Heart left ventricle (tissue), 16 donors: ENCODE measurements around the gene PLA2G4D. TPM values are rescaled to one million over a fixed set of nuclear protein-coding genes. Genes with fewer than 3 reads are reported as not detected.

Experiments
- ATAC-seq, 4 donors: fragments of 200-7000 bp; cut with Tn5 transposase; one replicate each; pipeline ENCODE4 v1.9.1; 2020 to 2022; ENCODE audit warnings: moderate library complexity in 4 of 4, mild to moderate bottlenecking in 3 of 4, moderate number of reproducible peaks in 1 of 4
- DNase-seq, 5 donors: peaks; one replicate each; pipeline ENCODE4 v3.0.0-alpha.2; 2020
- H3K27ac ChIP-seq, 12 donors: fragments of 200-600 bp; sonication (generic) in 4 of 12; one replicate each; pipeline versions ENCODE4 v1.5.0 to v1.8.0; 2016 to 2022; ENCODE audit warnings: mild to moderate bottlenecking in 2 of 12
- H3K27me3 ChIP-seq, 9 donors: fragments of 200-600 bp; sonication (generic) in 2 of 9; one replicate each; pipeline versions ENCODE4 v1.5.1 to v1.8.0; 2016 to 2022; ENCODE audit warnings: mild to moderate bottlenecking in 3 of 9
- H3K36me3 ChIP-seq, 9 donors: fragments of 200-600 bp; sonication (generic) in 2 of 9; one replicate each; pipeline versions ENCODE4 v1.5.0 to v1.8.0; 2018 to 2022; ENCODE audit warnings: mild to moderate bottlenecking in 2 of 9
- H3K4me1 ChIP-seq, 12 donors: fragments of 200-600 bp; sonication (generic) in 4 of 12; one replicate each; pipeline versions ENCODE4 v1.5.0 to v1.8.0; 2016 to 2022; ENCODE audit warnings: mild to moderate bottlenecking in 3 of 12
- H3K4me3 ChIP-seq, 12 donors: fragments of 200-600 bp; sonication (generic) in 4 of 12; one replicate each; pipeline versions ENCODE4 v1.5.0 to v1.8.0; 2017 to 2022; ENCODE audit warnings: mild to moderate bottlenecking in 9 of 12, moderate library complexity in 4 of 12
- H3K9me3 ChIP-seq, 12 donors: fragments of 200-600 bp; sonication (generic) in 4 of 12; one replicate each; pipeline versions ENCODE4 v1.5.0 to v1.8.0; 2016 to 2022; ENCODE audit warnings: mild to moderate bottlenecking in 1 of 12
- POLR2A ChIP-seq, 2 donors: fragments of 450-650 bp; IDR thresholded peaks; one replicate each; pipeline ENCODE4 v1.6.1; 2017; ENCODE audit warnings: antibody characterized with exemption in 2 of 2, mild to moderate bottlenecking in 2 of 2, moderate library complexity in 2 of 2
- WGBS, 4 donors: extraction: QIAGEN DNeasy Blood & Tissue Kit in 2 of 4; methylation state at CpG; one replicate each; pipeline versions ENCODE4 v1.1.5 to v1.1.7; 2013 to 2018; 5-methylcytosine and 5-hydroxymethylcytosine counted together
- intact Hi-C, 10 donors: fragments of 100-400 bp; cut with DNase I; formaldehyde crosslinking; loops; one replicate each; pipeline versions ENCODE4 v1.11.1 to v1.14.2; 2022
- polyA plus RNA-seq, 2 donors: library from polyadenylated mRNA; stranded (reverse); fragments of 200-250 nt; gene quantifications; one replicate each; pipeline ENCODE4 v1.2.3, GENCODE V29; 2013
- total RNA-seq, 9 donors: library from RNA; depleted of rRNA in 2 of 9; stranded (reverse); fragments of >200 nt in 2 of 9; fragmentation: NEBNext Ultra II Directional in 3 of 9; extraction: Animal tissue kit (Norgen Biotek cat#: 25700) in 3 of 9; gene quantifications; one replicate each; pipeline versions ENCODE4 v1.1.0 to v1.2.4, GENCODE V29; 2016 to 2023
- TF ChIP-seq, protein P1 (sequence below), 12 donors: fragments of 200-600 bp; sonication (generic) in 4 of 12; IDR thresholded peaks; one replicate each; pipeline versions ENCODE4 v1.5.0 to v1.8.0; 2018 to 2022; ENCODE audit warnings: antibody characterized with exemption in 12 of 12, mild to moderate bottlenecking in 5 of 12
- donor health status: ischemic (EF 13 %, LVEDD 7.1; RV severe dilation, severe dysfunction).
- donor health status: healthy with polysubstance abuse.
- donor health status: DM: no; HTN: yes; CAD: no.
- donor health status: DM: no; HTN: no; CAD: no.
- donor health status: ischemic (EF 25% LVEDD 6.9; RV normal size, moderate dysfunction).
- donor health status: ischemic (EF 25% LVEDD 5.7; RV mildly dilated, moderate dysfunction).
- donor health status: healthy.
- donor health status: DM: yes; HTN: yes; CAD: no.
- donor health status: ischemic (EF 35%, LVEDD 5.7; RV mildly dilated, moderate dysfunction).
- donor health status: nonischemic (EF 11% LVEDD 7.7; RV severe dilation, severe dysfunction).
- donor health status: DM: yes; HTN: yes; CAD: no.
- donor health status: PGD.
- donor health status: ischemic (EF 29% LVEDD 5.4; RV normal size, mild dysfunction).
- donor health status: nonischemic (EF 23%, LVEDD 6.1; RV moderate dilation, normal function).

The PLA2G4D gene
- total and polyA plus RNA-seq, 11 donors = not detected

DNA sequence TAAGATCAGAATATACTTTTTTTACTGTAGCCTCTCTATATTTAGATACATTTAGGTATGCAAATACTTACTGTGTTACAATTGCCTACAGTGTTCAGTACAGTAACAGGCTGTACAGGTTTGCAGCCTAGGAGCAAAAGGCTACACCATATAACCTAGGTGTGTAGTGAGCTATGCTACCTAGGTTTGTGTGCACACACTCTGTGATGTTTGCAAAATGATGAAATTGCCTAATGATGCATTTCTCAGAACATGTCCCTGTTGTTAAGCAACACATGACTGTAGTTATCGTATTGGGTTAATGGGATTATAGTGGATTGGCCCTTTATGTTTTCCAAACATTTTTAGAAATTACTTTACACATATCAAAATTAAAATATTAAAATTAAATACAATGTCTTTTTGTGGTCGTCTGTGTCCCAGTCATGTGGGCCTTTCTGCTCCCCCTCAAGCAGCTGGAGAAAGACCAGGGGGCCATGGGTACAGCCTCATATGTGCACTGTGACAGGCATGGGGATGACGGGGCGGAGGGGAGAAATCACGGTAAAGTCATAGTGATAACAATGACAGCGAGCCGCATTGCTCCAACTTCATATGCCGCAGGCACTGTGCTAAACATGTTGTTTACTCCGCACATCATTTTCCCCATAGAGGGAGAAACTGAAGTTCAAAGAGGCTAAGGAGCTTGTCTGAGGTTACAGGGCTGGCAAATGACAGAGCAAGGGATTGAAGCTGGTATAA lies 46.1 kb downstream of the PLA2G4D start:
- Histone ChIP-seq H3K27me3 (no peaks in the 10 kb centered on the region), H3K36me3 (no peaks in the 10 kb centered on the region), H3K4me3 (no peak overlapping the region), H3K9me3 (no peaks in the 10 kb centered on the region), H3K27ac (no peak overlapping the region), H3K4me1 (peaks cover 0 to 20% (median 2%) of the 10 kb centered on the region in 12 donors)
- WGBS, 4 donors = 86 to 91% (median 89%) methylated on average over 9 of the region's 9 CpGs
- TF ChIP-seq POLR2A (IDR thresholded peaks at IDR 0.05) = no peak
- TF ChIP-seq, protein P1, sequence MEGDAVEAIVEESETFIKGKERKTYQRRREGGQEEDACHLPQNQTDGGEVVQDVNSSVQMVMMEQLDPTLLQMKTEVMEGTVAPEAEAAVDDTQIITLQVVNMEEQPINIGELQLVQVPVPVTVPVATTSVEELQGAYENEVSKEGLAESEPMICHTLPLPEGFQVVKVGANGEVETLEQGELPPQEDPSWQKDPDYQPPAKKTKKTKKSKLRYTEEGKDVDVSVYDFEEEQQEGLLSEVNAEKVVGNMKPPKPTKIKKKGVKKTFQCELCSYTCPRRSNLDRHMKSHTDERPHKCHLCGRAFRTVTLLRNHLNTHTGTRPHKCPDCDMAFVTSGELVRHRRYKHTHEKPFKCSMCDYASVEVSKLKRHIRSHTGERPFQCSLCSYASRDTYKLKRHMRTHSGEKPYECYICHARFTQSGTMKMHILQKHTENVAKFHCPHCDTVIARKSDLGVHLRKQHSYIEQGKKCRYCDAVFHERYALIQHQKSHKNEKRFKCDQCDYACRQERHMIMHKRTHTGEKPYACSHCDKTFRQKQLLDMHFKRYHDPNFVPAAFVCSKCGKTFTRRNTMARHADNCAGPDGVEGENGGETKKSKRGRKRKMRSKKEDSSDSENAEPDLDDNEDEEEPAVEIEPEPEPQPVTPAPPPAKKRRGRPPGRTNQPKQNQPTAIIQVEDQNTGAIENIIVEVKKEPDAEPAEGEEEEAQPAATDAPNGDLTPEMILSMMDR (IDR thresholded peaks at IDR 0.05) = no peak
- ATAC-seq = no peak
- intact Hi-C loops = loop anchor here in 1 of 10 donors (5.0 kb wide), 1 partner anchor 46 kb away; no protein-coding TSS in a partner anchor
- DNase-seq = no peak

DNA sequence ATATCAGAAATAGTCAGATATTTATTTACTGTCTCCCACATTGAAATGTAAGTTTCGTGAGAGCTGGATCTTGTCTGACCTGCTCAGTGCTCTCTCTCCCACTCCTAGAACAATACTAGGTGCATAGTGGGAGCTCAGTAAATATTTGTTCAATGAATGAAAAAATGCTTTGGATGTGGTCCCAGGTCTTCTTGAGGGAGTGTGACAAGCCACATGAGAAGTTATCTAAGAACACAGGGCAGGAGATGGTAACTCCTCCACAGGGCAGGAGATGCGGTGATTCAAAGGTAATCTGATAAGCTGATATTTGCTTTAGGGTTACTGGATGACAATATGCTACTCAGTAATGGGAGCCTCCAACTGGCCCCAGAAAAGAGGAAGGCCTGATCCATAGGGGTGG lies 47.8 kb downstream of the PLA2G4D start:
- H3K36me3 ChIP-seq = no peaks in the 10 kb centered on the region
- no peaks in the 10 kb centered on the region for H3K27me3 ChIP-seq
- intact Hi-C loops = loop anchor here in 1 of 10 donors (5.0 kb wide), 1 partner anchor 44 kb away; no protein-coding TSS in a partner anchor
- DNase-seq (no peak), ATAC-seq (no peak)
- no peak for TF ChIP-seq POLR2A (IDR thresholded peaks at IDR 0.05)
- TF ChIP-seq, protein P1 (IDR thresholded peaks at IDR 0.05) = no peak
- 97 to 100% (median 98%) methylated on average over 2 of the region's 2 CpGs for WGBS, 4 donors
- H3K4me3 ChIP-seq = no peak overlapping the region
- peaks cover 0 to 16% (median 2%) of the 10 kb centered on the region in 12 donors for H3K4me1 ChIP-seq
- H3K9me3 ChIP-seq = no peaks in the 10 kb centered on the region
- no peak overlapping the region for H3K27ac ChIP-seq

DNA sequence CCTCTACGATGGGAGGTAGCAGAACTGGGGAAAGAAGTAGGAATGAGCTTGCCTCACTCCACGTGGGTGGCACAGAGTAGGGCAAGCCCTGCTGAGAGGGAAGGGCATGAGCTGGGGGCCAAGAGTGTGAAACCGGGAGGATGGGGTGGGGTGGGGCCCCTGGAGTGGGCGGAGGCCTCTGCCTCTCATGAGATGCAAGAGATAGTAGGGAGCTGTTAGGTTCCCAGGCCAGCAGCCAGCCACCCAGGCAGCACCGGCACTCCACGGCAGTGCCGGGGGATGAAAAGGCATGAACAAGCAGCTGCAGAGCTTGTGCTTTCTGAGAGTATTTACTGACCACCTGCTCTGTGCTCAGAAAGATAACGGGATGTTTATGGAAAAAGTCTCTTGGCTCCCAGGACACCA lies 49.1 kb downstream of the PLA2G4D start:
- intact Hi-C loops = loop anchor here in 1 of 10 donors (5.0 kb wide), 1 partner anchor 43 kb away; no protein-coding TSS in a partner anchor
- H3K4me1 ChIP-seq = peaks cover 0 to 4% (median 0%) of the 10 kb centered on the region in 12 donors
- ATAC-seq = peak in 1 of 4 donors; percentile 16
- TF ChIP-seq POLR2A (IDR thresholded peaks at IDR 0.05) = no peak
- TF ChIP-seq, protein P1 (IDR thresholded peaks at IDR 0.05) = no peak
- no peak overlapping the region for H3K4me3 ChIP-seq
- no peaks in the 10 kb centered on the region for H3K27me3 ChIP-seq
- DNase-seq = no peak
- no peaks in the 10 kb centered on the region for H3K9me3 ChIP-seq
- no peaks in the 10 kb centered on the region for H3K36me3 ChIP-seq
- 51 to 81% (median 62%) methylated on average over 8 of the region's 8 CpGs for WGBS, 4 donors
- no peak overlapping the region for H3K27ac ChIP-seq

DNA sequence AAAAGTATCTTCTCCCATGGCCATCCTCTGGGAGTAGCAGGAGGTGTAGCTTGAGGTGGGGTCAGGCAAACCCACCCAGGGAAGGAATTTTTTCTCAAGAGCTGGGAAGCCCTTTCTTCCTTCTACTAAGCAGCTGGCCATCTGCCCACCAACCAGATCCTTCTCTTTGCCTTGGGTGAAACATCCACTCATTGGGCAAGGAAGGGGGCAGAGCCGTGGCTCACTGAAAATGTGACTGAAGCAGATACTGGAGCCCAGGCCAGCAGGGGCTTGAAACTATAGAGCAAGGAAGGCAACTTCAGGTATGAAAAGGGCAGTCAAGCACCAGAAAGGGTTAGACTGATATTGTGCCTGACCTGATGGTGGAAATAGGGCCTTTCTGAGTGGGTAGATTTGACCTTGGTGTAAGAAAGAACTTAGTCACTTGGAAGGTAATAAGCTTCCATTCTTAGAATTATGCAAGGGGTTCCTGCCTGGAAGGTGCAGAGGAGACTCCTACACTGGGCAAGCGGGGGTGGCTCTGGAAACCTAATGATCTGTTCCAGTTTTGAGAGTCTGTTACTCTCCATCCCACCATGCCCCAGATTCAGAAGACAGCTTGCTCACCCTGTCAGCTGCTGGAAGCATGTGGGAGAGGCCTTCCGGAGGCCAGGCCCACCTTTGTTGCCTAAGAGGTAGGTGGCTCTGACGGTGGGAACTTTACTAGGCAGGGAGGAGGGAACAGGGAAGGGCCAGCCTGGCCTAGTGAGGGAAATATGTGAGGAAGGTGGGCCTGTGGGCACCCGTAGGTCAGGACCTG lies 51.6 kb downstream of the PLA2G4D start:
- whole genome bisulfite sequencing, 4 donors = 89 to 92% (median 91%) methylated on average over 5 of the region's 5 CpGs
- intact Hi-C loops = no loop called here
- no peaks in the 10 kb centered on the region for H3K36me3 ChIP-seq
- H3K4me1 ChIP-seq = peaks cover 0 to 2% (median 0%) of the 10 kb centered on the region in 12 donors
- no peak for DNase-seq
- no peak overlapping the region for H3K4me3 ChIP-seq
- H3K9me3 ChIP-seq = no peaks in the 10 kb centered on the region
- no peak overlapping the region for H3K27ac ChIP-seq
- no peak for ATAC-seq
- TF ChIP-seq, protein P1 (IDR thresholded peaks at IDR 0.05) = no peak
- TF ChIP-seq POLR2A (IDR thresholded peaks at IDR 0.05) = no peak
- H3K27me3 ChIP-seq = no peaks in the 10 kb centered on the region
